HepG2 (cell line): ENCODE measurements around the gene PROX2. TPM values are rescaled to one million over a fixed set of nuclear protein-coding genes. Genes with fewer than 3 reads are reported as not detected.

ENCODE experiments used
- AGO2 ChIP-seq: fragments of 200-400 bp; formaldehyde crosslinking; optimal IDR thresholded peaks from 2 replicates; pipeline ENCODE3; 2017; ENCODE audit warnings: mild to moderate bottlenecking, low read depth, low read length, moderate library complexity
- BCL6 ChIP-seq: IDR thresholded peaks from 2 replicates; pipeline ENCODE4 v1.6.1; 2016; ENCODE audit warnings: missing genetic modification reagents, missing compliant biosample characterization
- ELF3 ChIP-seq: IDR thresholded peaks from 2 replicates; pipeline ENCODE4 v1.6.1; 2016; ENCODE audit warnings: missing genetic modification reagents, missing compliant biosample characterization
- HNRNPLL ChIP-seq: fragments of 200-400 bp; formaldehyde crosslinking; IDR thresholded peaks from 2 replicates; pipeline ENCODE4 v1.6.1; 2017; ENCODE audit warnings: mild to moderate bottlenecking, low read depth, low read length; ENCODE audit not compliant: poor library complexity, severe bottlenecking
- MAFF ChIP-seq: IDR thresholded peaks from 2 replicates; pipeline ENCODE4 v1.6.1; 2011; ENCODE audit warnings: low read depth, low read length, improper control_type of control experiment
- MBD4 ChIP-seq: IDR thresholded peaks from 2 replicates; pipeline ENCODE4 v1.6.1; 2012; ENCODE audit warnings: low read length, inconsistent platforms, borderline replicate concordance
- MIER3 ChIP-seq: IDR thresholded peaks from 2 replicates; pipeline ENCODE4 v1.6.1; 2016; ENCODE audit warnings: missing compliant biosample characterization, borderline replicate concordance
- PHF20 ChIP-seq: sonication (generic); formaldehyde crosslinking; IDR thresholded peaks from 2 replicates; pipeline ENCODE4 v1.5.0; 2020; ENCODE audit warnings: mild to moderate bottlenecking, missing genetic modification reagents
- PRPF4 ChIP-seq: fragments of 200-400 bp; formaldehyde crosslinking; IDR thresholded peaks from 2 replicates; pipeline ENCODE4 v1.6.1; 2016; ENCODE audit warnings: low read length, low read depth; ENCODE audit not compliant: poor library complexity, severe bottlenecking
- RBM39 ChIP-seq: fragments of 200-400 bp; formaldehyde crosslinking; IDR thresholded peaks from one replicate; pipeline ENCODE4 v1.6.1; 2018; ENCODE audit warnings: antibody characterized with exemption, mild to moderate bottlenecking, low read depth, low read length; ENCODE audit not compliant: poor library complexity, severe bottlenecking
- SRY ChIP-seq: sonication (generic); formaldehyde crosslinking; IDR thresholded peaks from 2 replicates; pipeline ENCODE4 v1.8.0; 2022; ENCODE audit warnings: mild to moderate bottlenecking, missing genetic modification reagents
- TAF1 ChIP-seq: sonication (generic); formaldehyde crosslinking; IDR thresholded peaks from 2 replicates; pipeline ENCODE4 v1.4.0; 2020; ENCODE audit warnings: missing genetic modification reagents
- ZNF564 ChIP-seq: sonication (generic); formaldehyde crosslinking; IDR thresholded peaks from 2 replicates; pipeline ENCODE4 v1.8.1; 2023; ENCODE audit warnings: mild to moderate bottlenecking, missing genetic modification reagents
- polyA plus RNA-seq, 8 experiments: library from polyadenylated mRNA; depleted of rRNA in 3 of 8; stranded (reverse) in 7 of 8; unstranded in 1 of 8; fragments of >200 nt; fragmentation: Illumina TruSeq in 4 of 8; extraction: Trizol in 4 of 8; gene quantifications; 2 replicates each; pipeline versions ENCODE4 v1.2.1 to v1.2.3, GENCODE V29; 2011 to 2016; ENCODE audit warnings: low read depth in 4 of 8, missing spikeins in 1 of 8, mixed read lengths in 1 of 8; ENCODE audit not compliant: insufficient read depth in 1 of 8
- total RNA-seq, 5 experiments: library from RNA; depleted of rRNA; stranded (reverse); fragments of >200 nt; fragmentation: Illumina TruSeq; extraction: Trizol; gene quantifications; 2 replicates each; pipeline ENCODE4 v1.2.3, GENCODE V29; 2016; ENCODE audit warnings: low read depth in 1 of 5
- TF ChIP-seq, protein P1 (sequence below): sonication (generic); formaldehyde crosslinking; IDR thresholded peaks from 2 replicates; pipeline ENCODE4 v1.5.1; 2020; ENCODE audit warnings: mild to moderate bottlenecking, missing genetic modification reagents, borderline replicate concordance
- TF ChIP-seq, protein P2 (sequence below): IDR thresholded peaks from 2 replicates; pipeline ENCODE4 v1.6.1; 2016; ENCODE audit warnings: low read depth, control low read depth
- TF ChIP-seq, protein P3 (sequence below): sonication (generic); formaldehyde crosslinking; IDR thresholded peaks from 2 replicates; pipeline ENCODE4 v1.8.0; 2022; ENCODE audit warnings: mild to moderate bottlenecking, missing genetic modification reagents, borderline replicate concordance
- TF ChIP-seq, protein P4 (sequence below): sonication (generic); formaldehyde crosslinking; IDR thresholded peaks from 2 replicates; pipeline ENCODE4 v1.4.0; 2020; ENCODE audit warnings: missing genetic modification reagents
- TF ChIP-seq, protein P5 (sequence below): sonication (generic); formaldehyde crosslinking; IDR thresholded peaks from 2 replicates; pipeline ENCODE4 v1.4.0; 2020; ENCODE audit warnings: mild to moderate bottlenecking, missing genetic modification reagents

Gene PROX2
- total and polyA plus RNA-seq, 2 of the 13 experiments (the other 11 are each of a cell fraction or from before 2014, with no cell fraction given) = not detected

DNA sequence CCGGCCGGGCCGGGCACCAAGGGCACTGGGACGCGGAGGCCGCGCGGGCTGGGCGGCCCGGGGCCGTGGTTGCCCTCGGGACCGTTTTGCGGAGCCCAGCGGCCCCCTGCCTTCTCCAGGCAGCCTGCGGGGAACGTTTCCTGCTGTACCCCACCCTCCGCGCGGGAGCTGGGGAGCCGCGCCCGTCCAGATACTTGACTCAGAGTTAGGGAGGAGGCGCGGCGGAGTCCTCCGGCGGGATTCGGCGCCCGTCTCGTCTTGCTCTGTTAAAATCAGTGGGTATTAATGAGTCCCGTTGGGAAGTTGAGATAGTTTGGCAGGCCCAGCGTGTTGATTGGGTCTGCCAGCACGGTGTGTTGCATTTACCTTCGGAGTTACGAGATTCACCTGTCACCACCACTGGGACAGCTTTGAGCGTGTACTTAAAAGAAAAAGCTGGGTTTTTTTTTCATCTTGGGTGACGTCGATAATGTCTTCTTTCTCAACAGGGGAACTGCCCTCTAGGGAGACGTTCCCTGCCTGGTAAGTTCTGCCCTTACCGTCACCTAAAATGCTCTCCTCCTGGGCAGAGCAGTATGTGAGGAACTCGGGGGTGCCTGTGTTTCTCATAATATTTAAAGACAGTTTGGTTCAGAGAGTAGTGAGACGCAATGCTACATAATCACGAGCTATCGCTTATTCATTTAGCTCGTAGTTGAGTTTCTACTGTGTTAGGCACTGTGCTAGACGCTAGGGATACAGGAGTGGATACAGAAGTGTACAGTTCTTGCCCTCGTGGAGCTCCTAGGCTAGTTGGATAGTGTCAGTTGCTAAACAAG, 6.4 kb upstream of the PROX2 start (continued):
- TF ChIP-seq, protein P1, sequence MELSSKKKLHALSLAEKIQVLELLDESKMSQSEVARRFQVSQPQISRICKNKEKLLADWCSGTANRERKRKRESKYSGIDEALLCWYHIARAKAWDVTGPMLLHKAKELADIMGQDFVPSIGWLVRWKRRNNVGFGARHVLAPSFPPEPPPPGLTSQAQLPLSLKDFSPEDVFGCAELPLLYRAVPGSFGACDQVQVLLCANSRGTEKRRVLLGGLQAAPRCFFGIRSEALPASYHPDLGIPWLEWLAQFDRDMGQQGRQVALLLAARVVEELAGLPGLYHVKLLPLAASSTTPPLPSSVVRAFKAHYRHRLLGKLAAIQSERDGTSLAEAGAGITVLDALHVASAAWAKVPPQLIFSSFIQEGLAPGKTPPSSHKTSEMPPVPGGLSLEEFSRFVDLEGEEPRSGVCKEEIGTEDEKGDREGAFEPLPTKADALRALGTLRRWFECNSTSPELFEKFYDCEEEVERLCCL (CRISPR knock-in tag) = no peak
- TF ChIP-seq HNRNPLL (no peak), ZNF564 (CRISPR knock-in tag) (no peak), TAF1 (no peak), PHF20 (CRISPR knock-in tag) (no peak), BCL6 (CRISPR knock-in tag) (no peak), SRY (CRISPR knock-in tag) (no peak), MBD4 (no peak), MAFF (no peak), AGO2 (peak; percentile 83), MIER3 (no peak), RBM39 (no peak), PRPF4 (no peak), ELF3 (CRISPR knock-in tag) (no peak)
- TF ChIP-seq, protein P2, sequence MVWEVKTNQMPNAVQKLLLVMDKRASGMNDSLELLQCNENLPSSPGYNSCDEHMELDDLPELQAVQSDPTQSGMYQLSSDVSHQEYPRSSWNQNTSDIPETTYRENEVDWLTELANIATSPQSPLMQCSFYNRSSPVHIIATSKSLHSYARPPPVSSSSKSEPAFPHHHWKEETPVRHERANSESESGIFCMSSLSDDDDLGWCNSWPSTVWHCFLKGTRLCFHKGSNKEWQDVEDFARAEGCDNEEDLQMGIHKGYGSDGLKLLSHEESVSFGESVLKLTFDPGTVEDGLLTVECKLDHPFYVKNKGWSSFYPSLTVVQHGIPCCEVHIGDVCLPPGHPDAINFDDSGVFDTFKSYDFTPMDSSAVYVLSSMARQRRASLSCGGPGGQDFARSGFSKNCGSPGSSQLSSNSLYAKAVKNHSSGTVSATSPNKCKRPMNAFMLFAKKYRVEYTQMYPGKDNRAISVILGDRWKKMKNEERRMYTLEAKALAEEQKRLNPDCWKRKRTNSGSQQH (CRISPR knock-in tag) = no peak
- TF ChIP-seq, protein P3, sequence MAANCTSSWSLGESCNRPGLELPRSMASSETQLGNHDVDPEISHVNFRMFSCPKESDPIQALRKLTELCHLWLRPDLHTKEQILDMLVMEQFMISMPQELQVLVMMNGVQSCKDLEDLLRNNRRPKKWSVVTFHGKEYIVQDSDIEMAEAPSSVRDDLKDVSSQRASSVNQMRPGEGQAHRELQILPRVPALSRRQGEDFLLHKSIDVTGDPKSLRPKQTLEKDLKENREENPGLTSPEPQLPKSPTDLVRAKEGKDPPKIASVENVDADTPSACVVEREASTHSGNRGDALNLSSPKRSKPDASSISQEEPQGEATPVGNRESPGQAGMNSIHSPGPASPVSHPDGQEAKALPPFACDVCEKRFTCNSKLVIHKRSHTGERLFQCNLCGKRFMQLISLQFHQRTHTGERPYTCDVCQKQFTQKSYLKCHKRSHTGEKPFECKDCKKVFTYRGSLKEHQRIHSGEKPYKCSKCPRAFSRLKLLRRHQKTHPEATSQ (CRISPR knock-in tag) = 0 out of 2 replicates have a peak, but pooled peaks have one; percentile 27
- TF ChIP-seq, protein P4, sequence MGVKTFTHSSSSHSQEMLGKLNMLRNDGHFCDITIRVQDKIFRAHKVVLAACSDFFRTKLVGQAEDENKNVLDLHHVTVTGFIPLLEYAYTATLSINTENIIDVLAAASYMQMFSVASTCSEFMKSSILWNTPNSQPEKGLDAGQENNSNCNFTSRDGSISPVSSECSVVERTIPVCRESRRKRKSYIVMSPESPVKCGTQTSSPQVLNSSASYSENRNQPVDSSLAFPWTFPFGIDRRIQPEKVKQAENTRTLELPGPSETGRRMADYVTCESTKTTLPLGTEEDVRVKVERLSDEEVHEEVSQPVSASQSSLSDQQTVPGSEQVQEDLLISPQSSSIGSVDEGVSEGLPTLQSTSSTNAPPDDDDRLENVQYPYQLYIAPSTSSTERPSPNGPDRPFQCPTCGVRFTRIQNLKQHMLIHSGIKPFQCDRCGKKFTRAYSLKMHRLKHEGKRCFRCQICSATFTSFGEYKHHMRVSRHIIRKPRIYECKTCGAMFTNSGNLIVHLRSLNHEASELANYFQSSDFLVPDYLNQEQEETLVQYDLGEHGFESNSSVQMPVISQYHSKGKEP (CRISPR knock-in tag) = 0 out of 2 replicates have a peak, but pooled peaks have one; percentile 0
- TF ChIP-seq, protein P5, sequence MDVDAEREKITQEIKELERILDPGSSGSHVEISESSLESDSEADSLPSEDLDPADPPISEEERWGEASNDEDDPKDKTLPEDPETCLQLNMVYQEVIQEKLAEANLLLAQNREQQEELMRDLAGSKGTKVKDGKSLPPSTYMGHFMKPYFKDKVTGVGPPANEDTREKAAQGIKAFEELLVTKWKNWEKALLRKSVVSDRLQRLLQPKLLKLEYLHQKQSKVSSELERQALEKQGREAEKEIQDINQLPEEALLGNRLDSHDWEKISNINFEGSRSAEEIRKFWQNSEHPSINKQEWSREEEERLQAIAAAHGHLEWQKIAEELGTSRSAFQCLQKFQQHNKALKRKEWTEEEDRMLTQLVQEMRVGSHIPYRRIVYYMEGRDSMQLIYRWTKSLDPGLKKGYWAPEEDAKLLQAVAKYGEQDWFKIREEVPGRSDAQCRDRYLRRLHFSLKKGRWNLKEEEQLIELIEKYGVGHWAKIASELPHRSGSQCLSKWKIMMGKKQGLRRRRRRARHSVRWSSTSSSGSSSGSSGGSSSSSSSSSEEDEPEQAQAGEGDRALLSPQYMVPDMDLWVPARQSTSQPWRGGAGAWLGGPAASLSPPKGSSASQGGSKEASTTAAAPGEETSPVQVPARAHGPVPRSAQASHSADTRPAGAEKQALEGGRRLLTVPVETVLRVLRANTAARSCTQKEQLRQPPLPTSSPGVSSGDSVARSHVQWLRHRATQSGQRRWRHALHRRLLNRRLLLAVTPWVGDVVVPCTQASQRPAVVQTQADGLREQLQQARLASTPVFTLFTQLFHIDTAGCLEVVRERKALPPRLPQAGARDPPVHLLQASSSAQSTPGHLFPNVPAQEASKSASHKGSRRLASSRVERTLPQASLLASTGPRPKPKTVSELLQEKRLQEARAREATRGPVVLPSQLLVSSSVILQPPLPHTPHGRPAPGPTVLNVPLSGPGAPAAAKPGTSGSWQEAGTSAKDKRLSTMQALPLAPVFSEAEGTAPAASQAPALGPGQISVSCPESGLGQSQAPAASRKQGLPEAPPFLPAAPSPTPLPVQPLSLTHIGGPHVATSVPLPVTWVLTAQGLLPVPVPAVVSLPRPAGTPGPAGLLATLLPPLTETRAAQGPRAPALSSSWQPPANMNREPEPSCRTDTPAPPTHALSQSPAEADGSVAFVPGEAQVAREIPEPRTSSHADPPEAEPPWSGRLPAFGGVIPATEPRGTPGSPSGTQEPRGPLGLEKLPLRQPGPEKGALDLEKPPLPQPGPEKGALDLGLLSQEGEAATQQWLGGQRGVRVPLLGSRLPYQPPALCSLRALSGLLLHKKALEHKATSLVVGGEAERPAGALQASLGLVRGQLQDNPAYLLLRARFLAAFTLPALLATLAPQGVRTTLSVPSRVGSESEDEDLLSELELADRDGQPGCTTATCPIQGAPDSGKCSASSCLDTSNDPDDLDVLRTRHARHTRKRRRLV (CRISPR knock-in tag) = no peak
